ENCODE results near the gene LMX1A. TPM values are rescaled to one million over a fixed set of nuclear protein-coding genes. Genes with fewer than 3 reads are reported as not detected.

LMX1A gene
- total RNA-seq: not detected in 2 replicates
- not detected for polyA plus RNA-seq (2012)

GRCh38 chr1:165355977-165356811 is at the start of gene LMX1A:
Gene LMX1A, minus strand, starts transcription at chr1:165356715. Its CDS starts 1,156 bp downstream, at chr1:165355559.
- no peak for DNase-seq (ENCODE audit: low read depth)

- no peak for DNase-seq (ENCODE audit: low read depth)
These were observed 47.4 kb upstream of the LMX1A start for GRCh38 chr1:165403835-165404482.

GRCh38 chr1:165402517-165403111 is 46.1 kb upstream of the LMX1A start:
- DNase-seq (ENCODE audit: low read depth): no peak

GRCh38 chr1:165397944-165398343 is 41.4 kb upstream of the LMX1A start:
- DNase-seq (ENCODE audit: low read depth): peak; percentile 13

- no peak for DNase-seq (ENCODE audit: low read depth)
These were observed 39.4 kb upstream of the LMX1A start for GRCh38 chr1:165395901-165396300.

GRCh38 chr1:165395478-165395877 is 39.0 kb upstream of the LMX1A start:
- peak; percentile 13 for DNase-seq (ENCODE audit: low read depth)

GRCh38 chr1:165392634-165393571 is 36.4 kb upstream of the LMX1A start:
- peak; percentile 98 for DNase-seq (ENCODE audit: low read depth)

- DNase-seq (ENCODE audit: low read depth): no peak
These were observed 33.1 kb upstream of the LMX1A start for GRCh38 chr1:165389609-165390008.

- no peak for DNase-seq (ENCODE audit: low read depth)
These were observed 31.4 kb upstream of the LMX1A start for GRCh38 chr1:165387961-165388360.

GRCh38 chr1:165387505-165387904 is 31.0 kb upstream of the LMX1A start:
- DNase-seq (ENCODE audit: low read depth): no peak

- no peak for DNase-seq (ENCODE audit: low read depth)
These were observed 27.3 kb upstream of the LMX1A start for GRCh38 chr1:165383599-165384405.

GRCh38 chr1:165383067-165383466 is 26.6 kb upstream of the LMX1A start:
- DNase-seq (ENCODE audit: low read depth): peak; percentile 14

- peak; percentile 19 for DNase-seq (ENCODE audit: low read depth)
These were observed 25.4 kb upstream of the LMX1A start for GRCh38 chr1:165381745-165382505.

- no peak for DNase-seq (ENCODE audit: low read depth)
These were observed 20.3 kb upstream of the LMX1A start for GRCh38 chr1:165376811-165377311.

- peak; percentile 66 for DNase-seq (ENCODE audit: low read depth)
These were observed 19.7 kb upstream of the LMX1A start for GRCh38 chr1:165376041-165376810.

- DNase-seq (ENCODE audit: low read depth): no peak
These were observed 19.1 kb upstream of the LMX1A start for GRCh38 chr1:165375623-165376022.

GRCh38 chr1:165371588-165372225 is 15.2 kb upstream of the LMX1A start:
- DNase-seq (ENCODE audit: low read depth): no peak

All from myocyte (in vitro differentiated cells).